Neuronal stem cell (in vitro differentiated cells): Measurements from ENCODE around the gene FNDC8.
A peak's percentile ranks its signal among the peaks of the same experiment; 100 is the strongest.

ENCODE experiments used
- DNase-seq: peaks from one replicate; pipeline ENCODE4 v3.0.0-alpha.2; 2013; ENCODE audit warnings: low spot score
- H2AFZ ChIP-seq: one replicate; pipeline ENCODE4 v1.6.1; 2013; ENCODE audit warnings: mild to moderate bottlenecking, low read length, inconsistent platforms
- H2AK5ac ChIP-seq: 2 replicates; pipeline ENCODE4 v1.6.1; 2013; ENCODE audit warnings: low read depth, mild to moderate bottlenecking, inconsistent platforms, low read length, moderate library complexity, mixed read lengths
- H2BK120ac ChIP-seq: 2 replicates; pipeline ENCODE4 v1.6.1; 2013; ENCODE audit warnings: low read depth, mild to moderate bottlenecking, inconsistent platforms, low read length, moderate library complexity, mixed read lengths
- H2BK12ac ChIP-seq: one replicate; pipeline ENCODE4 v1.6.1; 2013; ENCODE audit warnings: low read length, inconsistent platforms
- H2BK15ac ChIP-seq: 2 replicates; pipeline ENCODE4 v1.6.1; 2013; ENCODE audit warnings: mild to moderate bottlenecking, low read length, inconsistent platforms, mixed read lengths
- H2BK5ac ChIP-seq: one replicate; pipeline ENCODE4 v1.6.1; 2013; ENCODE audit warnings: inconsistent platforms, mild to moderate bottlenecking, low read length, moderate library complexity
- H3K14ac ChIP-seq: one replicate; pipeline ENCODE4 v1.6.1; 2013; ENCODE audit warnings: low read length, inconsistent platforms
- H3K18ac ChIP-seq: 2 replicates; pipeline ENCODE4 v1.6.1; 2013; ENCODE audit warnings: low read length, inconsistent platforms
- H3K23ac ChIP-seq: 2 replicates; pipeline ENCODE4 v1.6.1; 2013; ENCODE audit warnings: low read depth, mild to moderate bottlenecking, mixed read lengths, low read length, inconsistent platforms; ENCODE audit not compliant: poor library complexity
- H3K27ac ChIP-seq: replicated peaks from 3 replicates; pipeline ENCODE4 v1.5.1; 2013; ENCODE audit warnings: low read length, inconsistent platforms
- H3K27me3 ChIP-seq, 3 experiments: 2 replicates each; pipeline ENCODE4 v1.6.1; 2013; ENCODE audit warnings: low read length in 3 of 3, mild to moderate bottlenecking in 2 of 3, inconsistent platforms in 1 of 3, low read depth in 1 of 3, mixed read lengths in 1 of 3, moderate library complexity in 1 of 3; ENCODE audit not compliant: control insufficient read depth in 3 of 3, insufficient read depth in 3 of 3
- H3K36me3 ChIP-seq, 2 donors: replicated peaks in 1 of 2; 2 replicates each; pipeline ENCODE4 v1.6.1; 2013; ENCODE audit warnings: low read length in 2 of 2; ENCODE audit not compliant: control insufficient read depth in 2 of 2, insufficient read depth in 2 of 2
- H3K4ac ChIP-seq: 2 replicates; pipeline ENCODE4 v1.6.1; 2013; ENCODE audit warnings: inconsistent platforms, mild to moderate bottlenecking, low read length, moderate library complexity
- H3K4me1 ChIP-seq, 2 donors: 1 replicate in 1 of 2; 2 replicates in 1 of 2; pipeline ENCODE4 v1.6.1; 2013; ENCODE audit warnings: low read length in 2 of 2, low read depth in 1 of 2; ENCODE audit not compliant: control insufficient read depth in 2 of 2, insufficient read depth in 1 of 2
- H3K4me2 ChIP-seq: one replicate; pipeline ENCODE4 v1.6.1; 2013; ENCODE audit warnings: mild to moderate bottlenecking, low read length, inconsistent platforms; ENCODE audit not compliant: insufficient read depth, poor library complexity, severe bottlenecking
- H3K4me3 ChIP-seq, 2 donors: 2 replicates each; pipeline ENCODE4 v1.5.1; 2013; ENCODE audit warnings: low read length in 2 of 2, mild to moderate bottlenecking in 2 of 2, inconsistent platforms in 1 of 2, moderate library complexity in 1 of 2
- H3K79me1 ChIP-seq: one replicate; pipeline ENCODE4 v1.6.1; 2013; ENCODE audit warnings: low read depth, mild to moderate bottlenecking, inconsistent platforms, low read length, moderate library complexity
- H3K9ac ChIP-seq: one replicate; pipeline ENCODE4 v1.6.1; 2013; ENCODE audit warnings: mild to moderate bottlenecking, low read depth, low read length, inconsistent platforms; ENCODE audit not compliant: poor library complexity
- H3K9me3 ChIP-seq, 2 donors: replicated peaks in 1 of 2; 2 replicates each; pipeline versions ENCODE3 to v1.6.1; 2013; ENCODE audit warnings: low read length in 2 of 2, mild to moderate bottlenecking in 2 of 2, inconsistent platforms in 1 of 2, low read depth in 1 of 2, mixed read lengths in 1 of 2, moderate library complexity in 1 of 2; ENCODE audit not compliant: control insufficient read depth in 2 of 2, insufficient read depth in 1 of 2
- H4K8ac ChIP-seq: one replicate; pipeline ENCODE4 v1.6.1; 2013; ENCODE audit warnings: low read depth, mild to moderate bottlenecking, inconsistent platforms, low read length, moderate library complexity
- H4K91ac ChIP-seq: one replicate; pipeline ENCODE4 v1.6.1; 2013; ENCODE audit warnings: low read length, low read depth, mild to moderate bottlenecking, inconsistent platforms; ENCODE audit not compliant: poor library complexity
- WGBS, 2 donors: extraction: QIAGEN DNeasy Blood & Tissue Kit; methylation state at CpG; one replicate each; pipeline ENCODE4 v1.1.7; 2013; ENCODE audit warnings: missing lambda C conversion rate in 2 of 2, mixed read lengths in 1 of 2; ENCODE audit not compliant: insufficient read length in 2 of 2, insufficient replicate concordance in 1 of 2; ENCODE audit errors: extremely low coverage in 2 of 2; 5-methylcytosine and 5-hydroxymethylcytosine counted together

Gene FNDC8

GRCh38 chr17:35086164-35086563 lies 35.3 kb upstream of the FNDC8 start:
- no peak overlapping the region for H3K14ac ChIP-seq
- no peak overlapping the region for H3K27ac ChIP-seq
- no peak overlapping the region for H2BK120ac ChIP-seq
- no peak overlapping the region for H3K9ac ChIP-seq
- H2BK12ac ChIP-seq = no peak overlapping the region
- no peak overlapping the region for H3K18ac ChIP-seq
- H2BK5ac ChIP-seq = no peak overlapping the region
- no peak overlapping the region for H3K4me3 ChIP-seq
- H3K9me3 ChIP-seq = no peaks in the 10 kb centered on the region
- no peaks in the 10 kb centered on the region for H3K36me3 ChIP-seq
- H4K8ac ChIP-seq = no peak overlapping the region
- no peak for DNase-seq
- no peak overlapping the region for H2BK15ac ChIP-seq
- no peak overlapping the region for H4K91ac ChIP-seq
- H2AK5ac ChIP-seq = no peak overlapping the region
- no CpG with 5 or more reads among the region's 8 CpGs for WGBS, 2 donors
- H3K23ac ChIP-seq = no peak overlapping the region
- H3K4me2 ChIP-seq = no peak overlapping the region
- no peaks in the 10 kb centered on the region for H3K79me1 ChIP-seq
- H3K4me1 ChIP-seq = peaks cover 9 to 10% of the 10 kb centered on the region in 2 donors
- no peak overlapping the region for H3K4ac ChIP-seq
- H2AFZ ChIP-seq = no peak overlapping the region
- peaks cover 0 to 10% (median 0%) of the 10 kb centered on the region in 3 experiments for H3K27me3 ChIP-seq

DNA sequence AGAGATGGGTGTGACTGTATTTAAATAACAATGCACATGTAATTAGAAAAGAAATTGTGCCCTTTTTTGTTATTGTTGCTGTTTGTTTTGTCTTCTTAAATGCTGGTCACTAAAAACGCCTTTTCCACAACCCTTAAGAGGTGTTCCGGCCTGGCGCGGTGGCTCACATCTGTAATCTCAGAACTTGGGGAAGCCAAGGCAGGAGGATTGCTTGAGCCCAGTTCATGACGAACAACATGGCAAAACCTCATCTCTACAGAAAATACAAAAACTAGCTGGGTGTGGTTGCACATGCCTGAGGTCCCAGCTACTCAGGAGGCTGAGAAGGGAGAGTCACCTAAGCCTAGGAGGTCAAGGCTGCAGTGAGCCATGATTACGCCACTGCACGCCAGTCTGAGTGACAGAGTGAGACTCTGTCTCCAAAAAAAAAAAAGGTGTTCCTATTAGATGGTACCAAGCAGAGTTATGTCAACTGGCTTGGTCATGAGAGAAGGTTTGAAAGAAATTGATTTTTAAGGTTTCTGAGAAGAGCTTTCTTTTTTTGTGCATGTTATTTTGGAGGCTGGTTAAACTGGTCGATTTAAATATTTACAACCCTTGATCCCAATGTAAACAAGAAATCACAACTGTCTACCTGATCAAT lies 34.4 kb upstream of the FNDC8 start:
- H3K36me3 ChIP-seq = no peaks in the 10 kb centered on the region
- peak overlapping the region in 1 of 2 donors; percentile 4 for H3K4me3 ChIP-seq
- no peak overlapping the region for H3K23ac ChIP-seq
- H3K9ac ChIP-seq = no peak overlapping the region
- no peak overlapping the region for H2BK120ac ChIP-seq
- H2BK15ac ChIP-seq = no peak overlapping the region
- H4K8ac ChIP-seq = no peak overlapping the region
- no peak overlapping the region for H2AK5ac ChIP-seq
- peaks cover 0 to 10% (median 0%) of the 10 kb centered on the region in 3 experiments for H3K27me3 ChIP-seq
- no peak for DNase-seq
- H3K9me3 ChIP-seq = no peaks in the 10 kb centered on the region
- no CpG with 5 or more reads among the region's 8 CpGs for WGBS, 2 donors
- no peak overlapping the region for H2BK5ac ChIP-seq
- H3K79me1 ChIP-seq = no peaks in the 10 kb centered on the region
- no peak overlapping the region for H3K18ac ChIP-seq
- no peak overlapping the region for H2AFZ ChIP-seq
- H3K4me1 ChIP-seq = peaks cover 8 to 10% of the 10 kb centered on the region in 2 donors
- no peak overlapping the region for H3K4ac ChIP-seq
- H4K91ac ChIP-seq = no peak overlapping the region
- H3K4me2 ChIP-seq = no peak overlapping the region
- no peak overlapping the region for H3K27ac ChIP-seq
- H2BK12ac ChIP-seq = no peak overlapping the region
- no peak overlapping the region for H3K14ac ChIP-seq

- Histone ChIP-seq H3K79me1 (no peaks in the 10 kb centered on the region), H3K18ac (no peak overlapping the region), H3K4me3 (peak overlapping the region; percentile 86 to 91), H3K9me3 (no peaks in the 10 kb centered on the region), H3K4me1 (peaks cover 5 to 10% of the 10 kb centered on the region in 2 donors), H3K9ac (no peak overlapping the region), H3K23ac (no peak overlapping the region), H4K91ac (no peak overlapping the region), H4K8ac (no peak overlapping the region), H3K4me2 (peak overlapping the region; percentile 96), H2AK5ac (no peak overlapping the region), H3K27ac (no peak overlapping the region), H2BK15ac (no peak overlapping the region), H2BK5ac (no peak overlapping the region), H2BK120ac (no peak overlapping the region), H3K27me3 (peaks cover 0 to 10% (median 0%) of the 10 kb centered on the region in 3 experiments), H3K36me3 (no peaks in the 10 kb centered on the region), H2AFZ (peak overlapping the region; percentile 97), H3K4ac (no peak overlapping the region), H2BK12ac (no peak overlapping the region), H3K14ac (no peak overlapping the region)
- no CpG with 5 or more reads among the region's 9 CpGs for WGBS, 2 donors
- DNase-seq = no peak
Observed at GRCh38 chr17:35087731-35088355, 33.6 kb upstream of the FNDC8 start.

DNA sequence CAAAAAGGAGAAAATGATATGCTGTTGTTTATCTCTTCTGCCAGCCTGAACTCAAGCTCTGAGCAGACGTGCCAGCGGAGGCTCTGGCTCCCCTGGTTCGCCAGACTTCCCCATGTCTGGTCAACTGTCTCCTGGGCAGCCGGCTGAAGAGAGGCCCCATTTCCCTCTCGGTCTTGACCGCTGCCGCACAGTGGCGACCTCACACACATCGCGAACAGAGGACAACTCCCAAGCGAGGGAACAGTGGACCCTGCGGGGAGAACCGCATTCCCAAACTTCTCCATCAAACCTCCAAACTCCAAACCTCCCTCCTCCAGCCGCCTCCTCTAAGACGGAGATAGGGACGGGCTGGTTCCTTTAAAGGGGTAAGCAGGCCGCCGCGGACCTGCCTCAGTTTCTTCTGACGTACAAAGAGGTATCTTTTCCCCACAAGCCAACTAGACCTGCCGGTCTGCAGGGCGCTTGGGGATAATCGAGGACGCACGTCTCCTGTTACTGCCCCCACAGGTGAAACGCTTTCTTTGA lies 33.0 kb upstream of the FNDC8 start:
- Histone ChIP-seq H3K9ac (peak overlapping the region; percentile 91), H4K8ac (no peak overlapping the region), H3K4ac (no peak overlapping the region), H3K4me1 (peaks cover 5 to 10% of the 10 kb centered on the region in 2 donors), H2BK12ac (no peak overlapping the region), H3K27ac (no peak overlapping the region), H3K79me1 (no peaks in the 10 kb centered on the region), H3K14ac (peak overlapping the region; percentile 85), H2BK120ac (peak overlapping the region; percentile 63), H2AK5ac (no peak overlapping the region), H3K18ac (peak overlapping the region; percentile 89), H3K23ac (peak overlapping the region; percentile 52), H3K4me3 (peak overlapping the region; percentile 86 to 91), H3K4me2 (peak overlapping the region; percentile 96), H2BK15ac (no peak overlapping the region), H3K36me3 (no peaks in the 10 kb centered on the region), H4K91ac (no peak overlapping the region), H2AFZ (peak overlapping the region; percentile 97), H3K27me3 (peaks cover 0 to 10% (median 0%) of the 10 kb centered on the region in 3 experiments), H2BK5ac (no peak overlapping the region), H3K9me3 (no peaks in the 10 kb centered on the region)
- WGBS, 2 donors = no CpG with 5 or more reads among the region's 26 CpGs
- peak; percentile 8 for DNase-seq
